T-helper 1 cell treated with Interleukin-12 subunit alpha and Interleukin-12 subunit beta and Interleukin-4 antibody, amounts not matched to agents 30 ng/mL and 1 ng/mL, for 36 hours (primary cell): ENCODE data around the gene TEKT3. TPM values are rescaled to one million over a fixed set of nuclear protein-coding genes. Genes with fewer than 3 reads are reported as not detected.

Experiments
- intact Hi-C: fragments of 100-400 bp; cut with micrococcal nuclease; formaldehyde crosslinking; loops from one replicate; pipeline ENCODE4 v1.15.1; 2024
- total RNA-seq: library from RNA; stranded (reverse); gene quantifications from 2 replicates; pipeline ENCODE4 v1.2.3, GENCODE V29; 2022

TEKT3 gene
- total RNA-seq, 1 donor from 2014 or later, result not detected

- intact Hi-C loops, result no loop called here
Observed at GRCh38 chr17:15293558-15293957, 47.8 kb downstream of the TEKT3 start.

- intact Hi-C loops, result no loop called here
Observed at GRCh38 chr17:15291674-15292361, 49.6 kb downstream of the TEKT3 start.

- intact Hi-C loops, result no loop called here
Observed at GRCh38 chr17:15290605-15291004, 50.8 kb downstream of the TEKT3 start.

GRCh38 chr17:15289285-15290183 lies 51.9 kb downstream of the TEKT3 start:
- intact Hi-C loops, result no loop called here

- intact Hi-C loops, result no loop called here
Observed at GRCh38 chr17:15288859-15289258, 52.5 kb downstream of the TEKT3 start.

GRCh38 chr17:15287538-15288267 lies 53.7 kb downstream of the TEKT3 start:
- intact Hi-C loops, result no loop called here

GRCh38 chr17:15285466-15285865 lies 55.9 kb downstream of the TEKT3 start:
- intact Hi-C loops, result no loop called here

- intact Hi-C loops, result no loop called here
Observed at GRCh38 chr17:15284537-15284936, 56.9 kb downstream of the TEKT3 start.

GRCh38 chr17:15284107-15284506 lies 57.3 kb downstream of the TEKT3 start:
- intact Hi-C loops, result no loop called here

- intact Hi-C loops, result no loop called here
Observed at GRCh38 chr17:15281909-15282308, 59.5 kb downstream of the TEKT3 start.

- intact Hi-C loops, result no loop called here
Observed at GRCh38 chr17:15278924-15279477, 62.4 kb downstream of the TEKT3 start.

GRCh38 chr17:15278380-15278779 lies 63.0 kb downstream of the TEKT3 start:
- intact Hi-C loops, result no loop called here

GRCh38 chr17:15274017-15274416 lies 67.4 kb downstream of the TEKT3 start:
- intact Hi-C loops, result no loop called here

- intact Hi-C loops, result no loop called here
Observed at GRCh38 chr17:15273141-15273793, 68.1 kb downstream of the TEKT3 start.

- intact Hi-C loops, result no loop called here
Observed at GRCh38 chr17:15271741-15272140, 69.7 kb downstream of the TEKT3 start.

- intact Hi-C loops, result no loop called here
Observed at GRCh38 chr17:15270628-15271381, 70.6 kb downstream of the TEKT3 start.

GRCh38 chr17:15269780-15270089 lies 71.7 kb downstream of the TEKT3 start:
- intact Hi-C loops, result no loop called here

GRCh38 chr17:15269087-15269779 lies 72.2 kb downstream of the TEKT3 start:
- intact Hi-C loops, result no loop called here

GRCh38 chr17:15268461-15268860 lies 72.9 kb downstream of the TEKT3 start:
- intact Hi-C loops, result no loop called here

- intact Hi-C loops, result no loop called here
Observed at GRCh38 chr17:15267996-15268395, 73.4 kb downstream of the TEKT3 start.
